Tibial nerve (tissue), 4 donors: ENCODE results near the gene BBS4.

Experiments used
- EP300 ChIP-seq, 2 donors: sonication (generic); formaldehyde crosslinking; IDR thresholded peaks; one replicate each; pipeline ENCODE4 v1.6.1; 2017; ENCODE audit warnings: antibody characterized with exemption in 2 of 2, mild to moderate bottlenecking in 1 of 2
- POLR2A ChIP-seq, 2 donors: fragments of 450-650 bp; IDR thresholded peaks; one replicate each; pipeline ENCODE4 v1.6.1; 2017; ENCODE audit warnings: antibody characterized with exemption in 2 of 2, mild to moderate bottlenecking in 2 of 2, moderate library complexity in 2 of 2
- TF ChIP-seq, protein P1 (sequence below), 5 experiments: fragments of 200-600 bp in 3 of 5; fragments of 450-650 bp in 2 of 5; sonication (generic) in 3 of 5; IDR thresholded peaks; one replicate each; pipeline ENCODE4 v1.5.1; 2016 to 2019; ENCODE audit warnings: antibody characterized with exemption in 5 of 5, mild to moderate bottlenecking in 3 of 5, moderate library complexity in 2 of 5

DNA sequence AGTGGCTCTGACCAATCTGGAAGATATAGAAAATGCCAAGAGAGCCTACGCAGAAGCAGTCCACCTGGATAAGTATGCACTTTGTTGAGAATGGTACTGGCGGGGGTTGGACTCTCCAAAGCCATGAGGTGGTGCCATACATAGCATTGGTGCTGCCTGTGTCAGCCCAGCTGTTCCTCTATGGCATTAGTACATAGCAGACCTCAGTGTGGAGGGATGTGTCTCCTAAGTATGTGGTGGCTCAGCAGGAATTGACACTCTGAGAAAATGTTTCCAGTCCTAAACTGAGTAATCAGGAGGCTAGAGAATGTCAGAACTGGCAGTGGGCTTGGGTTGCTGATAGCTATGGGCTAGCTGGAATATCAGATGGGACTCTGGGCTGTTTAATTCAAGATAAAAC, 49.1 kb downstream of the BBS4 start:
- TF ChIP-seq, protein P1, sequence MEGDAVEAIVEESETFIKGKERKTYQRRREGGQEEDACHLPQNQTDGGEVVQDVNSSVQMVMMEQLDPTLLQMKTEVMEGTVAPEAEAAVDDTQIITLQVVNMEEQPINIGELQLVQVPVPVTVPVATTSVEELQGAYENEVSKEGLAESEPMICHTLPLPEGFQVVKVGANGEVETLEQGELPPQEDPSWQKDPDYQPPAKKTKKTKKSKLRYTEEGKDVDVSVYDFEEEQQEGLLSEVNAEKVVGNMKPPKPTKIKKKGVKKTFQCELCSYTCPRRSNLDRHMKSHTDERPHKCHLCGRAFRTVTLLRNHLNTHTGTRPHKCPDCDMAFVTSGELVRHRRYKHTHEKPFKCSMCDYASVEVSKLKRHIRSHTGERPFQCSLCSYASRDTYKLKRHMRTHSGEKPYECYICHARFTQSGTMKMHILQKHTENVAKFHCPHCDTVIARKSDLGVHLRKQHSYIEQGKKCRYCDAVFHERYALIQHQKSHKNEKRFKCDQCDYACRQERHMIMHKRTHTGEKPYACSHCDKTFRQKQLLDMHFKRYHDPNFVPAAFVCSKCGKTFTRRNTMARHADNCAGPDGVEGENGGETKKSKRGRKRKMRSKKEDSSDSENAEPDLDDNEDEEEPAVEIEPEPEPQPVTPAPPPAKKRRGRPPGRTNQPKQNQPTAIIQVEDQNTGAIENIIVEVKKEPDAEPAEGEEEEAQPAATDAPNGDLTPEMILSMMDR (IDR thresholded peaks at IDR 0.05), result no peak
- TF ChIP-seq EP300 (IDR thresholded peaks at IDR 0.05) (no peak), POLR2A (IDR thresholded peaks at IDR 0.05) (no peak)
